ENCODE data around the gene CMBL. TPM values are rescaled to one million over a fixed set of nuclear protein-coding genes. Genes with fewer than 3 reads are reported as not detected.

Gene CMBL
- total RNA-seq, 1 donor from 2014 or later = 46.2 TPM

DNA sequence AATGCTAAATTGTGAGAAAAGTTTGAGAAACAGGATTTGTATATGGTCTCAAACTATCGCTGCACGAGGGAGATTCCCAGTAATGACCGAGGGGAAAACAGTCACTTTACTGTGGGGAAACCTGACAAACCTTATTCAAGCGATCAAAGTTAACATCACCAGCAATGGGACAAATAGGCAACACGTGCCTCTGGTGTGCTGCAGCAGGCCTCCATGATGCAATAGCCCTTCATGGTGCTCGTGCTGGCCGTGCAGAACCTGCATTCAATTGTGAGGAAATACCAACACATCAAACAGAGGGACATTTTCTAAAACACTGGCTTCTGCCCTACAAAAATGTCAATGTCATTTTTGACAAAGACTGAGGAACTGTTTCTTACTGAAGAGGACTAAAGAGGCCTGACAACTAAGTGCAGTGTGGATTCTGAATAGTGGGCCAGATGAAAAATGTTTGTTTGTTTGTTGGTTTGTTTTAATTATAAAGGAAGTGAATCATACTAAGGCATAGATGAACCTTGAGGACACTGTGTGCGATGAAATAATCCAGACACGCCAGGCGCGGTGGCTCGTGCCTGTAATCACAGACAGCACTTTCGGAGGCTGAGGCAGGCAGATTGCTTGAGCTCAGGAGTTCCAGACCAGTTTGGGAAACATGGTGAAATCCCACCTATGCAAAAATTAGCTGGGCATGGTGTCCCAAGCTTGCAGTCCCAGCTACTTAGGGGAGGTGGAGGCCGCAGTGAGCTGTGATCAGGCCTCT is 28.2 kb upstream of the CMBL start:
- intact Hi-C loops (cut with DNase I) = no loop called here
- no peak for ATAC-seq
- DNase-seq (ENCODE audit: missing footprints) = no peak

DNA sequence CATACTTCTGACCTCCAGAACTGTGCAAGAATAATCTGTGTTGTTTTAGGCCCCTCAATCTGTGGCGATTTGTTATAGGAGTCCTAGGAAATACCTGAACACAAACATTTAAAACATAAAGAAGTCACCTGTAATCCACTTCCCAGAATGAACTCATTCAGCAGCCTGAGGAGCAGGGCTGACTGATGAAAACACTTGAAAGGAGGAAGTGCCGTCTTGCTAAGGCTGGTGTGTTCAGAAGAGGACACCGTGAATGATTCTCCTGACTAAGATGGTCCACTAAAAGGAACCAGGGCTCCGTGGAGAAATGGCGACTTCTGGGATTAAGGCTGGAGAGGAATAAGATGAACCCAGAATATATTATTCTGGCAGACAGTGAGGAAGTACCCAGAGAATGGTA is 27.1 kb upstream of the CMBL start:
- ATAC-seq (no peak), DNase-seq (ENCODE audit: missing footprints) (no peak)
- intact Hi-C loops (cut with DNase I) = no loop called here

DNA sequence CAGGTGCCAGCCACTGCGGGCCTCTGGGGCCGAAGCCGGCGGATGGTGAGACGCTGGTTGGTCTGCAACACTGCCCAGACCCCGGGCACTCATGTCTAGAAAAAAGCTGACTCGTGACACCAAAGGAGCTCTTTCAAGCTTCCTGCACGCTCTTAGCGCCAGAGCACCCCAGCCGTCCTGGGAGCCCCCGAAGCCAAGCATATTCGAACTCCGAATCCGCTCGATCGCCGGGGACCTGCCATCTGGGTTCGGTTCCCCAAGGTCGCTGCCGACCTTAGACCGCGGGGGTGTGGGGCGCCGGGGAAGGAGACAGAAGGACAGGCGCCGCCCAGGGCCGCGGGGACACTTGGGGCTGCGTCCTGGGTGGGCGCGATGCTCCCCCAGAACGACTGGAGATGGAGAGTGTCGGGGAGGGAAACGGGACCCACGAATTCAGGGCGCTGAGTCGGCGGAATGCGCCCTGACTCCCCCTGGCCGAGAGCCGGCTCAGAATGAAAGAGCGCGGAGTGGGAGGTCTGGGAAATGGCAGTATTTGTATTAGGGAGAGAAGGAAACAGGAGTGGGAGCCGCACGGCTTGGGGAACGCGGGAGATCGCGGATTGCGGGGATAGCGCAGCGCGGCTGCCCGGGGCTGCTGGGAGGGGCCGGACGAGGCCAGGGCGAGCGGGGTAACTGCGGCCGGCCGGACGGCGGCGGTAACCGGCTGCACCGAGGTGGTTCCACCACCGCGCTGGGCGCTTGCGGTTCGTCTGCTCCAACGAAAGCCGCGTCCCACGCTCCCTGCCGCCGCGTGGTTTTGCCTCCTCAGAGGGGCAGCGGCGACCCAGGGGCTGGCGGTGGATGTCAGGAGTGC is 25.7 kb upstream of the CMBL start:
- DNase-seq (ENCODE audit: missing footprints) (peak; percentile 74), ATAC-seq (peak; percentile 49)
- intact Hi-C loops (cut with DNase I) = loop anchor here (2.0 kb wide), 1 partner anchor 19 kb away; the partner anchor contains the start of gene MARCHF6

DNA sequence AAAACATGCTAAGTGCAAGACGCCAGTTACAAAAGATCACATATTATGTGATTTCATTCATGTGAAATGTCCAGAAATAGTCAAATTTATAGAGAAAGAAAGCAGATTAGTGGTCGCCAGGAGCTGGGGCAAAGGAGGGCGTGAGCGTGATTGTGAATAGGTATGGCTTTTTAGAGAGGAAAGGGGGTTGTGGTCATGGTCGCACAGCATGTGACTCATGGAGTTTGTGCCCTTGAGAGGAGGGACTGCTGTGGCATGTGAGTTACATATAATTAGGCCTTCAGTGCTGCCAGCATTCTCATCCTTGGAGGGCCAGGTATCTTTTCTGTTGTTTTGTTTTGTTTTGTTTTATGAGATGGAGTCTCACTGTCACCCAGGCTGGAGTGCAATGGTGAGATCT is 24.6 kb upstream of the CMBL start:
- no peak for DNase-seq (ENCODE audit: missing footprints)
- no peak for ATAC-seq
- intact Hi-C loops (cut with DNase I) = loop anchor here (2.0 kb wide), 1 partner anchor 20 kb away; the partner anchor contains the start of gene MARCHF6

DNA sequence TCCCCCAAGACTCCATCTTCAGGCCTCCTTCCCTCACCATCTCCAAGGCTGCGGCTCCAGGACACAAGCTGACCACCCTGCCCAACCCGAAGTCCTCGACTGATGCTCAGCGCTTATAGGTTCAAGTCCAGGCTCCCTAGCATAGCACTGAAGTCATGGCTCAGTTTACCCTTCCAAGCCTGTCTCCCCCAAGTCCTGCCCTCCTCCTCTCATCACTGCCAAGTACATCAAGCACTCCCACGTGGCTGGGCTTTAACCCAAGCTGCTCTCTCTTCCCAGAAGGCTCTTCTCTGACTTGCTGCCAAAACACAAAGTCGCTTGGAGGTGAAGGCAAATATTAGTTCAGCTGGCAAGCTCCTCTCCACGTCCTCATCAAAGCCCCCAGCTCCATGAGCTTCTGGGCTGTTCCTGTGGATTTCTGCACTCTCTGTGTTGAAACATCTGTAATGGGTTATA is 23.7 kb upstream of the CMBL start:
- DNase-seq (ENCODE audit: missing footprints) (peak; percentile 82), ATAC-seq (peak; percentile 73)
- intact Hi-C loops (cut with DNase I) = loop anchor here (2.0 kb wide), 1 partner anchor 25 kb away; the partner anchor contains the start of gene CMBL

DNA sequence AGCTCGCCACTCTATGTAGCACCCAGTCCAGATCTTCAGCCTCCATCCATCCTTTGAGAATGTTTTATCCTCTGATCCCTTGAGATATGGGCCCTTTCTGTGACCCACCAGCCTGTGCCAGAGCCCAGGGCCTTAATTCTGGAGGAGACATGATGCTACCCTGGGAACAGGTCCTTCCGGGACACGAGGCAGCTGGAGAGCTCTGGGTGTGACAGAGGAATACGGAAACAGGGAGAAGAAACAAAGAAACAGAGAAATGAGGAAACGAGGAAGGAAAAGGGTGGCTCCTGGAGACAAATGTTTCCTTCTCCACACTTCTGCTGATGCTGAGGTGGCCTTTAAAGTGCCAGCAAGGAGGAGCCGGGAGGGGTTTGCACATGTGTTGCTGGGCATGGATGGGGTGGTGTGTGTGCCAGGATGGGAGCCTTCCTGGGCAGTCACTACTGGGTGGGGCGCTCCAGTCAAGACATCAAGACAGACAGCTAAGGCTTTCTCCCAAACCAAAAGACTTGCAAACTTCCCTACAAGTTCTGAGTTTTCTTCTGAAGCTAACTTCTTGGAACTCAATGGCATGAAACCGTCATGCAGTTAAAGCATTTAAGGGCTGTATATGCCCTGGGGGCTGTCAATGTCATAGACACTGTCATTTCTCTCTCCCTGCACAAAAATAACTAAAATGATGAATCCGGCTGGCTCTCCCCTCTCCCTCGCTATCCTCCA is 23.0 kb upstream of the CMBL start:
- intact Hi-C loops (cut with DNase I) = loop anchor here (2.0 kb wide), 1 partner anchor 24 kb away; the partner anchor contains the start of gene CMBL
- DNase-seq (ENCODE audit: missing footprints) (peak; percentile 77), ATAC-seq (peak; percentile 23)

DNA sequence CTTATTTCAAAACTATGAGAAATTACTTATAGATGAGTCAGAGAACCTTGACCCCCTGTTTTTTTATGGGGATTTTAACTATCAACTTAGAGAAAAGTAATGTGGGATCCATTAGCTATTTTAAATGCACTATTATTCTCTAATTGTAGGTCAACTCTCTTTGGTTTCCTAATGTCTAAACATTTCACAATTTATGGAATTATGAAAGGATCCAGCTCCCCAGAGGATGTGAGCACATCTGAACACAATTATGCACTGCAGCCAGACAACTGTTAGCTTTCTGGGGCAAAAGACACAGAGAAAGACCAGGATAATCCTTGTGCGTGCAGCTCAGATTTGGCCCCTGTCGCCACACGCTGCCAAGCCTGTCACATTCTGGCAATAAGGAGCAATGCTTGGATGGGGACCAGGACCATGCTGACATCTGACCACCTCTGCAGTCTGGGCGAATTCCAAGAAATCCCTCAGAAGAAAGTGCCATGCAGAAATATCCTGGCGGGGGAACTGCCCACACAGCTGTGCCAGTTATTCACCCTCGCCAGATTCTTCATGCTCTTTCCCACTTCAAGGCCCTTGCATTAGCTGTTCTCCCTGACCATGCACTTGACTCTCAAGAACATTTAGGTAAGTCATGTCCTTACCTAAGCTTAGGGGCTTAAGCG is 22.2 kb upstream of the CMBL start:
- DNase-seq (ENCODE audit: missing footprints) (no peak), ATAC-seq (peak; percentile 67)
- intact Hi-C loops (cut with DNase I) = loop anchor here (2.0 kb wide), 1 partner anchor 23 kb away; the partner anchor contains the start of gene CMBL

DNA sequence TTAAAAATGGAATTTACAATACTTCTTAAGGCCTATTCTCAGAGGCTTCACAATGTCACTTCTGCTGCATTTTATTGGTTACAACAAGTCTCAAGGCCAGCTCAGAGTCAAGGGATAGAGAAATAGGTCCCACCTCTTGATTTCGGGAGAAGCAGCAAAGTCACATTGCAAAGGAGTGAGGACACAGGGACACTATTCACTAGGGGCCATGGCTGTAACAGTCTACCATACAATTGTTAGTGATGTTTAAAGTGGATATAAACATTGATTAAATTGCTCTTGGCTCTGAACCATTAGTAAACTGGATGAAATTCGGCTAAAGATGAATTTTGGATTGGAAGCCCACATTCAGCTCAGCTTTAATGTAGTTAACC is 21.7 kb upstream of the CMBL start:
- DNase-seq (ENCODE audit: missing footprints) (no peak), ATAC-seq (no peak)
- intact Hi-C loops (cut with DNase I) = no loop called here

DNA sequence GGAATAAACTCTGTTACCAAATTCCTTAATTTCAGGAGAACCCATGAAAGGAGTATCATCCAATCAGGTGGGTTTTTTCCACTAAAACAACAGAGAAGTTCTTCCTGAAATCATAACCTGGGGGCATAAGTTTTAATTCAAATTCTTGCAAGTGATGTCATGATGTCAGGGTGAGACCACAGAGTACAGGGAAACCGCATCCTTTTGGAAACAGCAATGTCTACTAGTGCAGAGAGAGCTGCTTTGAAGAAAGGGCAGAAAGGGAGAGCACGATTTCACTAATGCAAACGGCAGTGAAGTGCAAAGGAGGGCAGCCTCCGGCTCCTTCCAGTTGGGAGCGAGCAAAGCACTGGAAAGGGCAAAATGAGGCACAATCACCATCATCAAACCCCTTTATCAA is 20.6 kb upstream of the CMBL start:
- no peak for DNase-seq (ENCODE audit: missing footprints)
- intact Hi-C loops (cut with DNase I) = no loop called here

DNA sequence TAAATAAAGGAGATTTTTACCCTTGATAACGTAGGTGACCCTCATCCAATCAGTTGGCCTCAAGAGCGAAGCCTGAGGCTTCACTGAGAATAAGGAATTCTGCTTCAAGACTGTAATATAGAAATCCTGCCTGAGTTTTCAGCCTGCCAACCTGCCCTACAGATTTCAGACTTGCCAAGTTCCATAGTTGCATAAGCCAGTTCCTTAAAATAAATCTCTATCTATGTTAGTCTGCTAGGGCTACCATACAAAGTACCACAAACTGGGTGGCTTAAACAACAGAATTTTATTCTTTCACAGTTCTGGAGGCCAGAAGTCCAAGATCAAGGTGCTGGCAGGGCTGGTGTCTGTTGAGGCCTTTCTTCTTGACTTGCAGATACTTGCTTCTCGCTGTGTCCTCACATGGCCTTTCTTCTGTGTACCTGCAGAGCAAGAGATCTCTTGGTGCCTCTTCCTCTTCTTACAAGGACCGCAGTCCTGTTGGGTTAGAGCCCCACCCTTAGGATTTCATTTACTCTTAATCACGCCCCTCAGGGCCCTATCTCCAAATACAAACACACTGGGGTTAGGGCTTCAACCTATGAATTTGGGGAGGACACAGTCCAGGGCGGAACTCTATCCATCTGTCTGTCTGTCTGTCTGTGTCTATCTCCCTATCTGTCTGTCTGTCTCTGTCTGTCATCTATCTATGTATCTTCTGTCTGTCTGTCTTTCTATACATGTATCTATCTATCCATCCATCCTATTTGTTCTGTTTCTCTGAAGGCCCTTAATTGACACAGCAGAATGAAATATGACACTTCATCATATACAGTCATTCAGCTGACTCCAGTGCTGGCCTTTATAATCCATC is 17.0 kb upstream of the CMBL start:
- no peak for DNase-seq (ENCODE audit: missing footprints)
- peak; percentile 48 for ATAC-seq
- intact Hi-C loops (cut with DNase I) = no loop called here

More for the DNA sequence above, 20.6 kb upstream of the CMBL start:
- ATAC-seq = no peak

DNA sequence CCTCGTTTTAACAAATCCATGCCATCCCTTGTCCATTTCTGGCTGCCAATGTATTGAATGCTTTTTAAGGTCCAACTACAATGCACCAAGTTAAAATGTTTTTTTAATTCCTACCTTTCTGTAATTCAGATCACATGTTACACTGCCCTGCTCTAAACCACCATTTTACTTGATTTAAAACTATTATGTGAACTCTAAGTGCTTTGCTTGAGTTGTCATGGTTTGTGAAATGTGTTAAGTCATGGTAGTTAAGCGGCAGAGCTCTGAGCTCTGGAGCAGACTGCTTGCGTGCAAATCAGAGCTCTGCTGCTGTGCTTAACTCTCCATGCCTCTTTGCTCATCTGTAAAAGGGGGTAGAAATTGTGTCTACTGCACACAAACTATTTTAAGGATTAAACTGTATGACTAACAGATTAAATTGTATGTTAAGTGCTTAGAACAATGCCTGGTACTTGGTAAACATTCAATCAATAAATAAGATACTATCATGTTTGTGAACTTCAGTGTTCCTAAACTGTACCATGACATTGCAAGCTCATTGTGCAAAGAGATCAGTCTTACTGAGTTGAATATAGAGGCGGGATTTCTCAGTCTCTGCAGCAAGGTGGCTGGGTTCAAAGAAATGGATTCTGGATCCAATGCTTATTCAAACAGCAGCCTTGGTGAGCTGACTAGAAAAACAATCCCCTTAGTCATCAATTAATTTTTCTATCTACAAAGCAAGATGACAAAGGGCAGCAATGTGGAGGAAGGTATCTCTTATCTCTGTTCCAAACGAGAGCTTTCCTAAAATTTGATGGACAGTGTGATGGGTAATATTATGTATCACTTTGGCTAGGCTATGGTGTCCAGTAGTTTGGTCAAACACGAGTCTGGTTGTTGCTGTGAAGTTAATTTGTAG is 16.1 kb upstream of the CMBL start:
- no peak for ATAC-seq
- intact Hi-C loops (cut with DNase I) = no loop called here

DNA sequence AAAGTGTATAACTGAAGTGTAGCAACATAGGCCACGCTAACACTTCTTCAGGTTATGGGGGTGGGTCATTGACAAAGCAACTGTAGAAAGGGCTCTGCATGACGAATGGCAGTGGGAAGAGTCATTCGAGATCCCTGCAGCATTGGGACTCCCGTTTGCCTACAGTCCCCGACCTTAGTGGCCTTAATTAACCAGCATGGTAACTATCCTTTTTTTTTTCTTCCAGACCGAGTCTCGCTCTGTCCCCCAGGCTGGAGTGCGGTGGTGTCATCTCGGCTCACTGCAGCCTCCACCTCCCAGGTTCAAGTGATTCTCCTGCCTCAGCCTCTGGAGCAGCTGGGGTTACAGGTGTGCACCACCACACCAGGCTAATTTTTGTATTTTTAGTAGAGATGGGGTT is 14.2 kb upstream of the CMBL start:
- intact Hi-C loops (cut with DNase I) = no loop called here
- ATAC-seq (no peak), DNase-seq (ENCODE audit: missing footprints) (no peak)

More for the DNA sequence above, 16.1 kb upstream of the CMBL start:
- no peak for DNase-seq (ENCODE audit: missing footprints)

DNA sequence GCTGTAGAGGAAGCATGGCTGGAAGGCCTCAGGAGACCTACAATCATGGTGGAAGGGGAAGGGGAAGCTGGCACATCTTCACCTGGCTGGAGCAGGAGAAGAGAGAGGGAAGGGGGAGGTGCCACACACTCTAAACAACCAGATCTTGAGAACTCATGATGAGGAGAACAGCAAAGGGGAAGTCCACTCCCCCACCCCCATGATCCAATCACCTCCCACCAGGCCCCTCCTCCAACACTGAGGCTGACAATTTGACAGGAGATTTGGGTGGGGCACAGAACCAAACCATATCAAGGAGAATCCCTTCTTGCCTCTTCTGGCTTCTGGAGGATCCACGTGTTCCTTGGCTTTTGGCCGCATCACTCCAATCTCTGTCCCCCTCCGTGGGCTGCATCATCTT is 13.1 kb upstream of the CMBL start:
- intact Hi-C loops (cut with DNase I) = no loop called here
- no peak for ATAC-seq
- DNase-seq (ENCODE audit: missing footprints) = no peak

DNA sequence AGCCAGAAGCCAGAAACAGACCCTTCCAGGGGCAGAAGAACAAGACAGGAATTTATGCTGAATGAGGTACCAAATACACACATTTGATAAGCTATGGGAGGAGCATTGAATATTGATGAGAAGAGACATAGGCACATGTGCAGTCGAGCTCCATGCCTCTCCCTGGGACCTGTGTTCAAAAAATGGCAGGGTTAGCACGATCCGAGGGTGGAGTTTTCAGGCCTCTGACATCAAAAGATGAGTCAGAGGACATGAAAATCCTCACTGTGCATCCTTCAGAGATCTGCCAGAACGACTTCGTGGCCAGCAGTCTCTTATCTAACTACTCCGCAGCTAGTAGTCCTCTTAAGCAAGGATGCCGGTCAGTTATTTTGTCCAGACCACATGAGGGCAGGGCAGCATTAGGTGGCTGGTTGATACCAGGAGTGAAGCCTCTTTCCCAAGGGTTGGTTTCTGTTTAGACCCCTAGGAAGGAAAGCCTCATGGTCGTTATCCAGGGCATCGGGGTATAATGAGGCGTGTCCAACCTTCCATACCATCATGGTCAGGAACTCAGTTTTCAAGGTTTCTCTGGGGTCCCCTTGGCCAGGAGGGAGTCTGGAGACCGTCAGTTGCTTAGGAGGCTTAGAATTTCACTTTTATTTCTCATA is 11.6 kb upstream of the CMBL start:
- intact Hi-C loops (cut with DNase I) = no loop called here
- DNase-seq (ENCODE audit: missing footprints) = no peak
- peak; percentile 57 for ATAC-seq

DNA sequence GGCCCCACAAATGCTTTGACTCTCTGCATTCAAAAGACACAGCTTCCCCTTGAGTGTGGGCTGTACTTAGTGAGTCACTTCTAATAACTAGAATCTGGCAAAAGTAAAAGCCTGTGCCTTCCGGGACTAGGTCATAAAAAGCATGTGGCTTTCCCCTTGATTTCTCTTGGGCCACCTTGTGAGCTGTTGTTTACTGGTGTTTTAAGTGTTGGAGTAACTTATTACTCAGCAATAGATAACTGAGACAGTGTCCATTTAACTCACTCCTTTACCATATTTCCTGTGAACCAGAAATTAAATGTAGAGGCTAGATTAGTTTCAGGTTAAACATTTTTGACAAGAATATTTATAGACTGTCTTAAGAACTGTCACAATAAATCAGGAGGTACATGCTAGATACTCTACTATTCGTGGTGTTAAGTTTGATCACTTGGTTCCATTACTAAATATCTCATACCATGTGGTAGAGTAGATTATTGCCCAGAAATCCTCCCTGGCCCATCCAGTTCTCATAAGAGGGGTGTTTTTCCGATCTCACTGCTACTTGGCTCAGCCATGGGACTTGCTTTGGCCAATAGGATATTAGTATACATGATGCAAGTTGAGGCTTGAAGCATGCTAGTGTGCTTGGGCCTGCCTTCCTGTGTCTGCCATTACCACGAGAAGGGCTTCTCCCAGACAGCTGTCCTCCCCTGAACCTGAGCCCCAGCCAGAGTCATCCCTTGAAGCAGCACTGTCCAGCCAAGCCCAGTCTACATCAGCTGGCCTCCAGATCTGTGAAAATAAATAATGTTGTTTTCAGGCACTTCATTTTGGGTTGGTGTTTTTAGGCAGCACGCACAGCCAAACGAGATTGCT is 10.4 kb upstream of the CMBL start:
- intact Hi-C loops (cut with DNase I) = no loop called here
- DNase-seq (ENCODE audit: missing footprints) (no peak), ATAC-seq (no peak)

Measured in Right ventricle myocardium inferior (tissue), 1 donor.